NCI-H146 treated with DMSO at 0.1 percent for 48 hours (cell line): ENCODE data around the gene GMDS.

Experiments used
- DNase-seq: peaks from one replicate; lab custom pipeline; 2025; ENCODE audit not compliant: unreplicated experiment; lab: John Stamatoyannopoulos, UW

GMDS gene

GRCh38 chr6:1639430-1639829, 606.0 kb downstream of the GMDS start:
- no peak for DNase-seq

GRCh38 chr6:1636971-1637871, 608.2 kb downstream of the GMDS start:
- no peak for DNase-seq

- DNase-seq: no peak
Measured at GRCh38 chr6:1636272-1636825, 609.1 kb downstream of the GMDS start.

- DNase-seq: no peak
Measured at GRCh38 chr6:1635305-1636010, 609.9 kb downstream of the GMDS start.

GRCh38 chr6:1634081-1634480, 611.3 kb downstream of the GMDS start:
- DNase-seq: no peak

- DNase-seq: no peak
Measured at GRCh38 chr6:1633366-1634021, 611.9 kb downstream of the GMDS start.

GRCh38 chr6:1631251-1631650, 614.2 kb downstream of the GMDS start:
- no peak for DNase-seq

GRCh38 chr6:1630771-1631217, 614.6 kb downstream of the GMDS start:
- DNase-seq: no peak

- no peak for DNase-seq
Measured at GRCh38 chr6:1630212-1630770, 615.1 kb downstream of the GMDS start.

- no peak for DNase-seq
Measured at GRCh38 chr6:1629316-1629715, 616.1 kb downstream of the GMDS start.

GRCh38 chr6:1627827-1628560, 617.4 kb downstream of the GMDS start:
- DNase-seq: no peak

GRCh38 chr6:1626481-1626880, 618.9 kb downstream of the GMDS start:
- no peak for DNase-seq

- no peak for DNase-seq
Measured at GRCh38 chr6:1625794-1626435, 619.5 kb downstream of the GMDS start.

GRCh38 chr6:1624851-1625781, 620.3 kb downstream of the GMDS start:
- no peak for DNase-seq

- DNase-seq: no peak
Measured at GRCh38 chr6:1624058-1624850, 621.2 kb downstream of the GMDS start.

- no peak for DNase-seq
Measured at GRCh38 chr6:1623769-1624057, 621.7 kb downstream of the GMDS start.

- no peak for DNase-seq
Measured at GRCh38 chr6:1622851-1623768, 622.3 kb downstream of the GMDS start.
